ENCODE results near the gene QRFP. TPM values are rescaled to one million over a fixed set of nuclear protein-coding genes. Genes with fewer than 3 reads are reported as not detected.

QRFP gene
- total RNA-seq, 2 donors from 2014 or later: not detected

GRCh38 chr9:130872912-130873503 lies 23.6 kb downstream of the QRFP start:
- no peaks in the 10 kb centered on the region for H3K4me1 ChIP-seq (ENCODE audit: control insufficient read depth, insufficient read depth, low read length)
- H3K4me3 ChIP-seq (ENCODE audit: low read length): no peak overlapping the region
- no peaks in the 10 kb centered on the region for H3K9me3 ChIP-seq (ENCODE audit: control insufficient read depth, low read length)
- no peak overlapping the region for H3K27ac ChIP-seq (ENCODE audit: low read depth, low read length)
- Mint-ChIP-seq H3K27me3 (ENCODE audit: insufficient read depth) (no peaks in the 10 kb centered on the region), H3K4me3 (no peak overlapping the region), H3K27ac (no peak overlapping the region), H3K9me3 (no peaks in the 10 kb centered on the region), H3K36me3 (ENCODE audit: low read depth) (peaks cover 74% of the 10 kb centered on the region), H3K4me1 (peaks cover 2% of the 10 kb centered on the region)
- peaks cover 65% of the 10 kb centered on the region for H3K36me3 ChIP-seq (ENCODE audit: control insufficient read depth, insufficient read depth, low read length)
- H3K27me3 ChIP-seq (ENCODE audit: control insufficient read depth, insufficient read depth, low read length, poor library complexity, severe bottlenecking): no peaks in the 10 kb centered on the region
- no peak for TF ChIP-seq CTCF (conservative IDR thresholded peaks at IDR 0.05)
- 95 to 97% methylated on average over 15 of the region's 15 CpGs for WGBS, 2 experiments (ENCODE audit: insufficient coverage in 1 of 2, insufficient read length in 1 of 2)
- no peak for DNase-seq
- H3K9ac ChIP-seq (ENCODE audit: extremely low read depth, low read length, poor library complexity, severe bottlenecking): no peak overlapping the region

- 93 to 98% methylated on average over 9 of the region's 9 CpGs for WGBS, 2 experiments (ENCODE audit: insufficient coverage in 1 of 2, insufficient read length in 1 of 2)
- no peak overlapping the region for H3K4me3 ChIP-seq (ENCODE audit: low read length)
- no peak overlapping the region for H3K9ac ChIP-seq (ENCODE audit: extremely low read depth, low read length, poor library complexity, severe bottlenecking)
- no peak for DNase-seq
- Mint-ChIP-seq H3K4me1 (peaks cover 2% of the 10 kb centered on the region), H3K4me3 (no peak overlapping the region), H3K9me3 (no peaks in the 10 kb centered on the region), H3K36me3 (ENCODE audit: low read depth) (peaks cover 75% of the 10 kb centered on the region), H3K27me3 (ENCODE audit: insufficient read depth) (no peaks in the 10 kb centered on the region), H3K27ac (no peak overlapping the region)
- H3K4me1 ChIP-seq (ENCODE audit: control insufficient read depth, insufficient read depth, low read length): no peaks in the 10 kb centered on the region
- H3K9me3 ChIP-seq (ENCODE audit: control insufficient read depth, low read length): no peaks in the 10 kb centered on the region
- no peak for TF ChIP-seq CTCF (conservative IDR thresholded peaks at IDR 0.05)
- H3K27me3 ChIP-seq (ENCODE audit: control insufficient read depth, insufficient read depth, low read length, poor library complexity, severe bottlenecking): no peaks in the 10 kb centered on the region
- H3K27ac ChIP-seq (ENCODE audit: low read depth, low read length): no peak overlapping the region
- H3K36me3 ChIP-seq (ENCODE audit: control insufficient read depth, insufficient read depth, low read length): peaks cover 67% of the 10 kb centered on the region
Observed at GRCh38 chr9:130872508-130872907, 24.1 kb downstream of the QRFP start.

GRCh38 chr9:130872093-130872492 lies 24.5 kb downstream of the QRFP start:
- H3K4me3 Mint-ChIP-seq: no peak overlapping the region
- Histone ChIP-seq H3K27me3 (ENCODE audit: control insufficient read depth, insufficient read depth, low read length, poor library complexity, severe bottlenecking) (no peaks in the 10 kb centered on the region), H3K27ac (ENCODE audit: low read depth, low read length) (no peak overlapping the region), H3K4me3 (ENCODE audit: low read length) (no peak overlapping the region), H3K4me1 (ENCODE audit: control insufficient read depth, insufficient read depth, low read length) (no peaks in the 10 kb centered on the region), H3K36me3 (ENCODE audit: control insufficient read depth, insufficient read depth, low read length) (peaks cover 67% of the 10 kb centered on the region), H3K9me3 (ENCODE audit: control insufficient read depth, low read length) (no peaks in the 10 kb centered on the region), H3K9ac (ENCODE audit: extremely low read depth, low read length, poor library complexity, severe bottlenecking) (no peak overlapping the region)
- no peaks in the 10 kb centered on the region for H3K9me3 Mint-ChIP-seq
- TF ChIP-seq CTCF (conservative IDR thresholded peaks at IDR 0.05): no peak
- H3K4me1 Mint-ChIP-seq: peaks cover 2% of the 10 kb centered on the region
- H3K36me3 Mint-ChIP-seq (ENCODE audit: low read depth): peaks cover 75% of the 10 kb centered on the region
- 96 to 99% methylated on average over 13 to 15 of the region's 15 CpGs for WGBS, 2 experiments (ENCODE audit: insufficient coverage in 1 of 2, insufficient read length in 1 of 2)
- no peaks in the 10 kb centered on the region for H3K27me3 Mint-ChIP-seq (ENCODE audit: insufficient read depth)
- DNase-seq: no peak
- H3K27ac Mint-ChIP-seq: no peak overlapping the region
